ENCODE measurements around the gene AP4M1.

The AP4M1 gene

DNA sequence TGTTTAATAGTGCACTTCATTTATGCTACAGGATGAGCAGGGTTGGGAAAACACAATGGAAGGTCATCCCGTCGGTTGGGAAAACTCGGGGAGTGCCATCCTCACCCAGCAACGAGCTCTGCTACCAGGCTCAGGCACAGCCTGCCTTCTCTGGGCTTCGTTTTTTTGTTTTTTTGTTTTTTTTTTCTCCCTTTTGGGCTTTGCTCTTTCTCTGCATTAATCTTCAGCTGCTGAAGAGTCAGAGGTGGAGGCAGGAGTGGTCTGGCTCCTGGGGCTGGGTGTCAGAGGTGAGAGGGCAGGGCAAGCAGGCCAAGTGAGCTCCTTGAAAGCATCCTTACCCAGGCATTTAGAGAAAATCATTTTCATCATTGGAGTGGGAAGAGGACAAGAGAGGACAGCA is 31.5 kb upstream of the AP4M1 start:
- no peaks in the 10 kb centered on the region for H3K4me1 ChIP-seq (ENCODE audit: low read length)
- no peak overlapping the region for H3K9ac ChIP-seq (ENCODE audit: low read length)
- no peak overlapping the region for H3K4me2 ChIP-seq (ENCODE audit: low read depth, low read length)
- no peaks in the 10 kb centered on the region for H3K79me2 ChIP-seq (ENCODE audit: low read length)
- peaks cover 42% of the 10 kb centered on the region for H3K36me3 ChIP-seq (replicated peaks; ENCODE audit: insufficient read depth, low read length)
- H3K9me2 ChIP-seq (replicated peaks; ENCODE audit: insufficient read depth, low read length) = no peaks in the 10 kb centered on the region
- no peaks in the 10 kb centered on the region for H3K27me3 ChIP-seq (replicated peaks; ENCODE audit: insufficient read depth, low read length)
- H2AFZ ChIP-seq (ENCODE audit: low read length) = no peak overlapping the region
- no peak overlapping the region for H3K4me3 ChIP-seq (ENCODE audit: low read length)
- H3F3A ChIP-seq (ENCODE audit: insufficient read depth, low read length) = no peaks in the 10 kb centered on the region
- H3K27ac ChIP-seq (ENCODE audit: low read length) = no peak overlapping the region
- no peaks in the 10 kb centered on the region; the same call in 1 of the 2 replicates for H3K9me3 ChIP-seq (replicated peaks; ENCODE audit: insufficient read depth, low read length)
- DNase-seq = no peak
- no peaks in the 10 kb centered on the region for H4K20me1 ChIP-seq (ENCODE audit: insufficient read depth, low read length)
- TF ChIP-seq EZH2 (optimal IDR thresholded peaks at IDR 0.05; ENCODE audit: low read depth, low read length) (no peak), EZH2phosphoT487 (IDR thresholded peaks at IDR 0.05; ENCODE audit: low read length) (no peak)
- TF ChIP-seq, protein P1, sequence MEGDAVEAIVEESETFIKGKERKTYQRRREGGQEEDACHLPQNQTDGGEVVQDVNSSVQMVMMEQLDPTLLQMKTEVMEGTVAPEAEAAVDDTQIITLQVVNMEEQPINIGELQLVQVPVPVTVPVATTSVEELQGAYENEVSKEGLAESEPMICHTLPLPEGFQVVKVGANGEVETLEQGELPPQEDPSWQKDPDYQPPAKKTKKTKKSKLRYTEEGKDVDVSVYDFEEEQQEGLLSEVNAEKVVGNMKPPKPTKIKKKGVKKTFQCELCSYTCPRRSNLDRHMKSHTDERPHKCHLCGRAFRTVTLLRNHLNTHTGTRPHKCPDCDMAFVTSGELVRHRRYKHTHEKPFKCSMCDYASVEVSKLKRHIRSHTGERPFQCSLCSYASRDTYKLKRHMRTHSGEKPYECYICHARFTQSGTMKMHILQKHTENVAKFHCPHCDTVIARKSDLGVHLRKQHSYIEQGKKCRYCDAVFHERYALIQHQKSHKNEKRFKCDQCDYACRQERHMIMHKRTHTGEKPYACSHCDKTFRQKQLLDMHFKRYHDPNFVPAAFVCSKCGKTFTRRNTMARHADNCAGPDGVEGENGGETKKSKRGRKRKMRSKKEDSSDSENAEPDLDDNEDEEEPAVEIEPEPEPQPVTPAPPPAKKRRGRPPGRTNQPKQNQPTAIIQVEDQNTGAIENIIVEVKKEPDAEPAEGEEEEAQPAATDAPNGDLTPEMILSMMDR (IDR thresholded peaks at IDR 0.05; ENCODE audit: low read length) = no peak

DNA sequence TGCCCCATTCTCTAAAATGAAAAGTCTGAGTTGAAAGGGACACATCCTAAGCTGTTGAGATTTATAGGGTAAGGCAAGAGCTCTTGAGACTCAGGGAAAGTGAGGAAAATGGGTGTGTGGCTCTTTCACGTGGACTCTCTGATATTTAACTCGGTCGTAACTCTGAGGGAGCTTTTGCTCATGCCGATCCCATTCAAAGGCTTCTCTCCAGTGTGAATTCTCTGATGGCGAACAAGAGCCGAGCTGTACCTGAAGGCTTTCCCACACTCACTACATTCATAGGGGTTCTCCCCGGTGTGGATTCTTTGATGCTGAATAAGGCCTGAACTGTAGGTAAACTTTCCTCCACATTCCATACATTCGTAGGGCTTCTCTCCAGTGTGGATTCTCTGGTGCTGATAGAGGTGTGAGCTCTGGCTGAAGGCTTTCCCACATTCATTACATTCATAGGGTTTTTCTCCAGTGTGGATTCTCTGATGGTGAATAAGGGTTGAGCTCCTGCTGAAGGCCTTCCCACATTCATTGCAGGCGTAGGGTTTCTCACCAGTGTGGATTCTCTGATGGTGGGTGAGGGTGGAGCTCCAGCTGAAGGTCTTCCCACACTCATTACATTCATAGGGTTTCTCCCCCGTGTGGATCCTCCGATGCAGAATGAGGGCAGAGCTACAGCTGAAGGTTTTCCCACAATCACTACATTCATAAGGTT is 30.3 kb upstream of the AP4M1 start:
- peaks cover 50% of the 10 kb centered on the region for H3K36me3 ChIP-seq (replicated peaks; ENCODE audit: insufficient read depth, low read length)
- H3K27ac ChIP-seq (ENCODE audit: low read length) = no peak overlapping the region
- TF ChIP-seq, protein P1 (IDR thresholded peaks at IDR 0.05; ENCODE audit: low read length) = no peak
- TF ChIP-seq EZH2phosphoT487 (IDR thresholded peaks at IDR 0.05; ENCODE audit: low read length) (no peak), EZH2 (optimal IDR thresholded peaks at IDR 0.05; ENCODE audit: low read depth, low read length) (no peak)
- no peak for DNase-seq
- H2AFZ ChIP-seq (ENCODE audit: low read length) = no peak overlapping the region
- H3K4me3 ChIP-seq (ENCODE audit: low read length) = no peak overlapping the region
- H3K9me3 ChIP-seq (replicated peaks; ENCODE audit: insufficient read depth, low read length) = no peaks in the 10 kb centered on the region; the same call in 1 of the 2 replicates
- H3K79me2 ChIP-seq (ENCODE audit: low read length) = no peaks in the 10 kb centered on the region
- H3K4me2 ChIP-seq (ENCODE audit: low read depth, low read length) = no peak overlapping the region
- H3K9me2 ChIP-seq (replicated peaks; ENCODE audit: insufficient read depth, low read length) = no peaks in the 10 kb centered on the region
- no peaks in the 10 kb centered on the region for H4K20me1 ChIP-seq (ENCODE audit: insufficient read depth, low read length)
- no peaks in the 10 kb centered on the region for H3F3A ChIP-seq (ENCODE audit: insufficient read depth, low read length)
- no peaks in the 10 kb centered on the region for H3K27me3 ChIP-seq (replicated peaks; ENCODE audit: insufficient read depth, low read length)
- H3K9ac ChIP-seq (ENCODE audit: low read length) = no peak overlapping the region
- no peaks in the 10 kb centered on the region for H3K4me1 ChIP-seq (ENCODE audit: low read length)

DNA sequence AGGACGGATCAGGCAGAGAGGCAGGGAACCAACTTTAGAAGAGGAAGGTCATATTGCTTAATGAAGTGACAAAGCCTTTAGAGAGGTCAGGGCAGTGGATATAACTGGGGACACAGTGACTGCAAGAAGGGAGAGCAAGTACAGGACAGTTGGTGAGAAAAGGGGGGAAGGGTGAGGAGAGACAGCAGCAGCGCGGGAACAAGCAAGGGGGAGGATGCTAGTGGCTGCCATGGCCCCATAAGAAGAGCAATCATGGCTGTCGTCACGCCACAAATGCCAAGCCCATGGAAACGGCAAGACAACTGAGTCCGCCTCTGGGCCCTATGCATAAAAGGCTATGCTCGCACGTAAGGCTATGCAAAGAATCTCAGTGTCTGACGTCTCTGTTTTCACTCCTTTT is 29.0 kb upstream of the AP4M1 start:
- Histone ChIP-seq H2AFZ (ENCODE audit: low read length) (no peak overlapping the region), H3K79me2 (ENCODE audit: low read length) (peaks cover 9% of the 10 kb centered on the region), H3K9ac (ENCODE audit: low read length) (no peak overlapping the region), H3K36me3 (replicated peaks; ENCODE audit: insufficient read depth, low read length) (peaks cover 57% of the 10 kb centered on the region), H3K9me3 (replicated peaks; ENCODE audit: insufficient read depth, low read length) (no peaks in the 10 kb centered on the region; the same call in 1 of the 2 replicates), H3K27me3 (replicated peaks; ENCODE audit: insufficient read depth, low read length) (no peaks in the 10 kb centered on the region), H3K27ac (ENCODE audit: low read length) (no peak overlapping the region), H4K20me1 (ENCODE audit: insufficient read depth, low read length) (no peaks in the 10 kb centered on the region), H3K4me3 (ENCODE audit: low read length) (no peak overlapping the region), H3F3A (ENCODE audit: insufficient read depth, low read length) (peaks cover 3% of the 10 kb centered on the region; the same call in 1 of the 2 replicates), H3K9me2 (replicated peaks; ENCODE audit: insufficient read depth, low read length) (no peaks in the 10 kb centered on the region), H3K4me2 (ENCODE audit: low read depth, low read length) (no peak overlapping the region), H3K4me1 (ENCODE audit: low read length) (no peaks in the 10 kb centered on the region)
- DNase-seq = no peak
- TF ChIP-seq EZH2phosphoT487 (IDR thresholded peaks at IDR 0.05; ENCODE audit: low read length) (no peak), EZH2 (optimal IDR thresholded peaks at IDR 0.05; ENCODE audit: low read depth, low read length) (no peak)
- TF ChIP-seq, protein P1 (IDR thresholded peaks at IDR 0.05; ENCODE audit: low read length) = no peak

All from MM.1S (cell line).